Neuron (in vitro differentiated cells): ENCODE measurements around the gene SUDS3.

ENCODE experiments used
- H2AFZ ChIP-seq: one replicate; pipeline ENCODE4 v1.6.1; 2013; ENCODE audit warnings: low read depth, mild to moderate bottlenecking, inconsistent platforms, low read length, moderate library complexity
- H3K27me3 ChIP-seq: one replicate; pipeline ENCODE4 v1.6.1; 2013; ENCODE audit warnings: low read length; ENCODE audit not compliant: insufficient read depth
- H3K36me3 ChIP-seq: one replicate; pipeline ENCODE4 v1.6.1; 2013; ENCODE audit warnings: low read length; ENCODE audit not compliant: insufficient read depth
- H3K4me1 ChIP-seq: one replicate; pipeline ENCODE4 v1.6.1; 2013; ENCODE audit warnings: low read length; ENCODE audit not compliant: insufficient read depth
- H3K4me3 ChIP-seq: 2 replicates; pipeline ENCODE4 v1.5.1; 2013; ENCODE audit warnings: mild to moderate bottlenecking, low read length, moderate library complexity
- H3K9me3 ChIP-seq: one replicate; pipeline ENCODE4 v1.6.1; 2013; ENCODE audit warnings: low read length

SUDS3 gene

DNA sequence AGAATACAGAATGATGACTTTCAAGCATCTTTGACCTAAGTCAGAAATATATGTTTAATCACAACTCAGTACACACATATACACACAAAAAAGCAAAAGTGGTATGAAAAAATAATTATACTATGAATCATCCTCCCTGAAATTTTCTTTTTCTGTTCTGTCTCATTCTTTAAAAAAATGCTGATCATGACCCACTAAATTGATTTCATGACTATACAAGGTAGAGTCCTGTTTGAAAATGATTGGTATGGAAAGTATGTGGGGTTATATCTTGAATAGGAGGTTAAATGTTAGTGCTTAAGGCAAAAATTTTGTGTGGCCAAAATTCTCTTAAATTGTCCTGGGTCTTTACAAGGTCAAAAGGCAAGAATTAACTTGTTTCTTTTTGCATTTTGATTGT lies 80.4 kb downstream of the SUDS3 start:
- Histone ChIP-seq H2AFZ (no peak overlapping the region), H3K36me3 (no peaks in the 10 kb centered on the region), H3K27me3 (no peaks in the 10 kb centered on the region), H3K9me3 (peaks cover 2% of the 10 kb centered on the region), H3K4me3 (no peak overlapping the region), H3K4me1 (no peaks in the 10 kb centered on the region)

DNA sequence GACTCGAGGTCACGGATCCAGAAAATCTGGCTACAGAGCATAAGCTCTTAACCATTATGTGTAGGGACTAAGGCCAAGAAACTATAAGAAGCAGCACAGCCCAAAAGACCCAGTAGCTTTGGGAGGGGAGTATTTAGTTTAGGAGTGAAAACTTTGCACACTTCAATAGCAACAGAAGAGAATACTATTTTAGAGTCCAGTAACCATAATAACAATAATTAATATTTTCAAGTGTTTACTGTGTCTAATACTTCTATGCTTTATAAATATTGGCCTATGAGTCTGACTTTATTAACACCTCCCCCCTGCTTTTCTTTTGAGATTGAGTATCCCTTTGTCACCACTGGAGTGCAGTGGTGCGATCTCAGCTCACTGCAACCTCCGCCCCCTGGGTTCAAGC lies 82.8 kb downstream of the SUDS3 start:
- no peaks in the 10 kb centered on the region for H3K27me3 ChIP-seq
- no peak overlapping the region for H3K4me3 ChIP-seq
- no peak overlapping the region for H2AFZ ChIP-seq
- H3K36me3 ChIP-seq = no peaks in the 10 kb centered on the region
- H3K9me3 ChIP-seq = peaks cover 2% of the 10 kb centered on the region
- no peaks in the 10 kb centered on the region for H3K4me1 ChIP-seq

DNA sequence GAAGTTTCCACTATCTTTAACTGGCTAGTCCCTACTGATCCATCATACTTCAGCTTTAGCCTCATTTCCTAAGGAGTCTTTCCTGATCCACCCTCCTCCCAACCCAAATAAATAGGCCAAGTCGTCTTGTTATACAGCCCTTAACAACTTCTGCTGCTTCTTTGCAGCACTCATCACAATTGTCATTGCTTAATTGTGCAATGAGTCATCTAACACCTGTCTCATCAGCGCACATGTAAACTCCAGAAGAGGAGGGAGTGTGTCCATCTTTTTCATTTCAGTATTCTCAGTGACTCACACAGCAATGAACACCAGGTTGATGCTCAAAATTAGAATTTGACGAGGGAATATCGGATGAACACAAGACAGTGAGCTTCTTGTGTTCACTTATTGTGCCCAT lies 87.3 kb downstream of the SUDS3 start:
- Histone ChIP-seq H3K4me1 (no peaks in the 10 kb centered on the region), H2AFZ (no peak overlapping the region), H3K9me3 (peaks cover 2% of the 10 kb centered on the region), H3K36me3 (no peaks in the 10 kb centered on the region), H3K27me3 (no peaks in the 10 kb centered on the region), H3K4me3 (no peak overlapping the region)

DNA sequence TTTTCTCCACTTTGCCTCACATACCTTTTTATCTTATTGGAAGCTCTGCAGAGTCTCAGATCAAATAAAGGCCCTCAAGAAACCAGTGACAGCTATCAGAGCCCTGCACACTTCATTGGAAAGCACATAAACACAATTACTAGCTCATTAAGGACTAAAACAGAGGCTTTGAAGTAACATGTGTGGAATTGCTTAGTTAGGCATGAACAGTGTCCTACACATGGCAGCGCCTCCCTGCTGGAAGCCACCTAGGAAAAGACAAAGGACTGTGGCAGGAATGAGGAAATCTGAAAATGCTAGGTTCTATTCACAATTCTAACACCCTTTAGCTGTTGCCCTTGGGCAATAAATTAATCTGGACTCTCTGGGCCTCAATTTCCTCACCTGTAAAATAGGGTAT lies 89.4 kb downstream of the SUDS3 start:
- Histone ChIP-seq H3K4me1 (no peaks in the 10 kb centered on the region), H3K9me3 (peaks cover 2% of the 10 kb centered on the region), H3K4me3 (no peak overlapping the region), H3K27me3 (peaks cover 2% of the 10 kb centered on the region), H3K36me3 (no peaks in the 10 kb centered on the region), H2AFZ (no peak overlapping the region)
